Stimulated activated CD8-positive, alpha-beta memory T cell treated with anti-CD3 and anti-CD28 coated beads, Interleukin-2, amount 100 ng/mL, for 1 hour (primary cell): Measurements from ENCODE around the gene GRID1.
"Not testable (repeated sequence)": the region's sequence is repeated elsewhere in the genome, so short reads cannot be mapped to it uniquely, and the experiment has no call there.

ENCODE experiments used
- DNase-seq, 2 donors: peaks; one replicate each; pipeline ENCODE4 v3.0.0-alpha.2; 2020; ENCODE audit warnings: low read depth in 2 of 2

GRID1 gene

DNA sequence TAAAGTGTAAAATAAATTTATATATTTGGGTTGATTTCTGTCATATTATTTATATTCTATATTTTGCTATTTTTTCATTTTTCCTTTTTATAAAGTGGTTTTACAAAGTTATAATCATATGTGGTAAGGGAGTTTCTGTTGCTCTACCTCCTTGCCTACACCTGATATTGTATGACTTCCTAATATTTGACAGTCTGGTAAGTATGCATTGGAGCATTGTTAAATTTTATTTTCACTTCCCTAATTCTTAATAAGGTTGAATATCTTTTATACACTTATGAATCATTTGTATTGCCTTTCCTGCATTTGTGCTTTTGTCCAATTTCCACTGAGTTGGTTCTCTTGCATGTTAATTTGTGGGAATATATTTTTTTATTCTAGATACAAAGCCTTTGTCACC, 492.4 kb downstream of the GRID1 start:
- no peak for DNase-seq

DNA sequence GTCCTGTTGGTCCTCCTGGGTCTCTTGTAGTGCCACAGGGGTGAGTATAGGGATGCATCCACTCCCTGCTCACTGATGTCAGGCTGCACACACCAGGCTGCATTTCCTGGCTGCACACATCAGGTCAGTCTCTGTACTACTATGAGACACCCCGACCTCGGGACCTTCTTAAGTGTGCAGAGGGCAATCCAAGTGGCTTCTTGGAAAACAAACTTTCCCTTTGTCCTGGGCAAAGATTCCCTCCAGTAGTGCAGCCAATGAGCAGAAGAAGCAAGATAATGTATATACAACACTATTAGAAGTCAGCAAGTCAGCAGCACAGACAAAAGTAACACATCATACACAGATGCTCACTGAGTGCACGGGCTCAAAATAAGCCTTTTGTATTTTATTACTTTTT, 493.5 kb downstream of the GRID1 start:
- no peak for DNase-seq

DNA sequence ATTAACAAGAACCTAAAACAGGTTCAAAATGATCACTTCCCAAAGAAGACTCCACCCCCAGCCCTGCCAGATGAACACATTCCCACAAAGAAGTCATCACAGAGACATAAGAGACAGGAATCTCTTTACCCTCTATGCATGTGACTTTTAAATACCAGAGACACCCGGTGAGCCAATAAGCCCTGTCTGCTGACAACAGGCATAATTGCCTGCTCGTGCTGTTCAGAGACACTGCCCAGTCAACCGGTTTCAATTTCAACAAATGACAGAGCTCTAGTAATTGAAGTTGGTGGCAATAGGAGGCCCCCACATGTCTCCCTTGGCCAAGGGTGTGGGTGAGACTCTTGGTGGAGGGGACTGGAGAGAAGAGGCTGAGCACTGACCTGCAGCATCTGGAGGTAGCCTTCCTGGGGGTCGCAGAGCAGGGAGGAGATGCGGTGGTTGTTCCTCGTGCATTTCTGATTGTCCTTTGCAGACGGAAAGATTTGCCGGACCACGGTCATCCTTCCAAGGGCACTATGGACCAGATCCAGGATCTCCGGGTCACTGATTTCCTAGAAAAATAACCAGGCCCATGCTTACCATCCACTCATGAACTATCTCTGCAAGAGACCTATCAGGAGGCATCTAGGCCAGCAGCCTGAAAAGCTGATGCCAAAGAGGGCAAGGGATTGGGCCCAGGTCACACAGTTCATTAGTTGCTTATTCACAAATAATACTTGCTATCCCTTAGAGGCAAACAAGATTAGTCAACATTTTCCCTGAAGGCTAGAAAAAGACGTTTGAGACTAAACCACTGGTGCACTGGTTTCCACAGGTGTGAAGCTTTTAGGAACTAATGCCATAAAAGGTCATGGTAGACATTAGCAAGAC, 497.7 kb downstream of the GRID1 start:
- no peak for DNase-seq

DNA sequence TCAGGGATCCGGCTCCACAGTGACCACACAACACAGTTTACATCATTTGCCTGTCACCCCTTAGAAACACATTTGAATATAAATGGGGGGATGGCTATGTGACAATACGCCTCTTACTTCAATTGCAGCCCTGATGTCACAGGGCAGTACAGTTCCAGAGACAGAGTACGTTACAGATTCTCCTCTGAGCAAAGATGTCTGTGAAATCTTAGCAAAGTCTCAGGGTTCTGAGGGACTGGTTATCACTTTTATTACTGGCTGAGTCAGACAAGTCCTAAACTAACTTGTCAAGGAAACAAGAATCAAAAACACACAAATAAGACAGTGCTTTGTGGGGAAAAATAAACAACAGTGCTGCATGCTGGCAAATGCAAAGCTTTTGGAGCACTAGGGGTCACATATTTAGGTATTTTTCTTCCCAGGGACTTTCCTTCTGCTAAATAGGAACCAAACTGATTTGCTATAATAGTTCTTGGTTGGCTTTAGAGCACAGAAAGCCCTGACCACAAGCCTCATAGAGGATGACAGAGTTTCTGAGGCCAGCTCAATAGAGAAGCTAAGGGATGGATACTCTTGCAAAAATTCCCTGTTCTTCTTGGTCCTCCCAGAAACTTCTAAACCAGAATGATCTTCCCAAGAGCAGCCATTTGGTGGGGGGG, 501.6 kb downstream of the GRID1 start:
- no peak for DNase-seq

DNA sequence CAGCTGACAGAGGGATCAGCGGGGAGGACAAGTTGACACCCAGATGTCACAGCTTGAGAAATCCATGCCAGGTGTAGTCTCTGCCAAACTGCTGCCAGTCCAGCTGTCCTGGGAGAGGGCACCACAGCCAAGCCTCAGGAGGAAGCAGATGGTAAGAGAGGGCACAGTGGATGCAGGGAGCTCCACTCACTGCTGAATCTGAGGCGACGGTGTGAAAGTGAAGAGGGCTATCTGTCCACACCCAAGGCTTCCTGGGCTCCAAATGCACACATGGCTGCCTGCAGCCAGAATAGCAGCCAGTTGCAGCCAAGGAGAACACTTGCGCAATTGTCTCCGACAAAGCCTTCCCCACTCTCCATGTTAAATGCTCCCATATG, 502.4 kb downstream of the GRID1 start:
- no peak for DNase-seq

DNA sequence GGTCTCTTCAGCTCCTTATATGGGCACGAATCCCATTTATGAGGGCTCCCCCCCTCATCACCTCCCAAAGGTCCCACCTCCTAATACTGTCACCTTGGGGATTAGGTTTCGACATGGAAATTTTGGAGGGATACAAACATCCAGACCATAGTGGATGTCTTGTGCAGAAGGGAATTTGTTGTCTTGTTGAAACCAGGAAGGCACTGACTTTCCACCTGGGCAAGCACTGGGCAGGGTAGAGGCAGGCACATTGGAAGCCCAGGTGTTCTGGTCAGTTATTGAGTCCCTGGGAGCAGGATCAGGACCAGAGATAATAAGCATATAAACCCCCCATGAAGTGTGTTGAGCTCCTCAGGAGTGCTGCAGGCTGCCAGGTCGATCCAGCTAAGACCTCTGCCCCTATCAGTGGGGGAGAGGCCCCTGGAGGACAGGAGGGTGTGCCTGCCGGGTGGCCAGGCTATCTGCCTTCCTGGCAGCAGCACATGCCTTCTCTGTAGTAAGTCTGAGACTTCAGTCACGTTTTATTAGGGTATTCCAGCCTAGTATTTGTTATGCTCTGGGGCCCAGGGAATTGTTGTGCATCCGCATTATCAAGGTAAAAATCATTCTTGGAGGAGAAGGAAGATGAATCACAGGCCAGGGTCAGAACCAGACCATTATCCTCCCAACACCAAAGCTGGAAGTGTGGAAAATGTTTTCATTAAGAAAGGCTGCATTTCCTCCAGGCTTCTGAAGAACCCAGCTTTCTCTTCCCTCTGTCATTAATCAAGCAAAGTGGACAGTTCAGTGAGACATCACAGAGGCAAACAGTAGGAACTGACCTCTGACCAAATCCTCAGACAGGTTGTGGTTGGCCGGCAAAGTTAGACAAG, 503.1 kb downstream of the GRID1 start:
- no peak for DNase-seq

DNA sequence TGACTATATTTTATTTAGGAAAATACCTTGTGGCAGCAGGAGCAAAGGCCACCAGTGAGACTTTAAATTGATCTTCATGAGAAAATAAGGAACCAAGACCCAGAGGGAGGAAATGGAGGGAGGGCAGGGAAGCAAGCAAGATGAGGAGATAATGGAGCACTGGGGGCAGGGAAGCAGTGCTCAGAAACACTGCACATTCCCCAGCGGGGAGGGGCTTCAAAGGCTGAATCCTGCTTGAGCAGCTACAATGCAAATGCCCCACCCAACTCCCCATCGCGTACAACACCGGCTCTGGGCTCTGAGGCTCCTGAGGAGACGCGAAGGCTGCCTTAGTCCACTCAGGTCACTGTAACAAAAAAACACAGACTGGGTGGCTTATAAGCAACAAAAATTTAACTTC, 503.8 kb downstream of the GRID1 start:
- no peak for DNase-seq

DNA sequence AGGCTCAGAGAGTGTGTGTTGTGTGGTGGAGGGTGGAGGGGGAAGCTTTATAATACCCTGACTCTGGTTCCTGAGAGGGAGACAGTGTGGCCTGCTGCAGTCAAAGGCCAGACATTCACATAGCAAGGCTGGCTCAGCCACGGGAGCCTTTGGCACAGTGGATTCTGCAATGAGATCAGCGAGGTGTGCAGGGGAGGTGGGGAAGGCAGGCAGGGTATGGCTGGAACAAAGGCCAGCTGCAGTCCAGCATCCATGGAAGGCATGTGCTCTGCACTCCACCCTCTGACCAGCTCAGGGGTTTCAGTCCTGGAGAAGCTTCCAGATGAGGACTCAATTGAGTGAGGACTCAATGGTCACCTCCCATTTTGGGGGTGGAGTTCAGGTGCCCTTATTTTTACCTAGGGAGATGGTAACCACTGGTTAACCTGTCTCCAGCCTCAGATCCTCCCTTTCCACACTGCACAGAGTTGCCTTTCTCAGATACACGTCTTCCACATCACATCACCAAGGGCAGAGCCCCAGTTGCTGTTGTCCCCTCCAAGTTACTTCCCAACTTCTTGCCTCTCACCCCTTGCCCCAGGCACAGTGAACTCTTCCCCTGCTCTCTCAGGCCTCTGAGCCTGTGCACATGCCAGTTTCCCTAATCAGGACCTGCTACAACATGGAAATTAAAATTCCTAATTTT, 504.9 kb downstream of the GRID1 start:
- DNase-seq, result no peak

DNA sequence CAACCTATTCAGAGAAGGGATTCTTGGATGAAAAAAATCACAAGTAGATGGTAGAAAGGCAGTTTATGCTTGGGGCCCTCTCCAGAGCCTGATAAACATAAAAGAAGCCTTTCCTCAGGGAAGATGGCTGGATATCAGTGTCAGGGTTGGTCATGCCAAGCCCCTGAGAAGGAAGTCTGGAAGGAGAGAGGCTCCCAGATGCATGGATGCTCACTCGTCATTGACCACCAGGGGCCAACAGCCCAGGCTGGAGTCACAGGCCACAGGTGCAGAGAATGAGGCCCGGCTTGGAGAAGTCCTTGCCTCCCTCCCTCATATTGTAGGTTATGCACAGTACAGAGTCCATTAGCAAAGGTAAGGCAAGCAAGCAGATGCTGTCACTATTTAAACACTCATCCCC, 506.7 kb downstream of the GRID1 start:
- no peak for DNase-seq

DNA sequence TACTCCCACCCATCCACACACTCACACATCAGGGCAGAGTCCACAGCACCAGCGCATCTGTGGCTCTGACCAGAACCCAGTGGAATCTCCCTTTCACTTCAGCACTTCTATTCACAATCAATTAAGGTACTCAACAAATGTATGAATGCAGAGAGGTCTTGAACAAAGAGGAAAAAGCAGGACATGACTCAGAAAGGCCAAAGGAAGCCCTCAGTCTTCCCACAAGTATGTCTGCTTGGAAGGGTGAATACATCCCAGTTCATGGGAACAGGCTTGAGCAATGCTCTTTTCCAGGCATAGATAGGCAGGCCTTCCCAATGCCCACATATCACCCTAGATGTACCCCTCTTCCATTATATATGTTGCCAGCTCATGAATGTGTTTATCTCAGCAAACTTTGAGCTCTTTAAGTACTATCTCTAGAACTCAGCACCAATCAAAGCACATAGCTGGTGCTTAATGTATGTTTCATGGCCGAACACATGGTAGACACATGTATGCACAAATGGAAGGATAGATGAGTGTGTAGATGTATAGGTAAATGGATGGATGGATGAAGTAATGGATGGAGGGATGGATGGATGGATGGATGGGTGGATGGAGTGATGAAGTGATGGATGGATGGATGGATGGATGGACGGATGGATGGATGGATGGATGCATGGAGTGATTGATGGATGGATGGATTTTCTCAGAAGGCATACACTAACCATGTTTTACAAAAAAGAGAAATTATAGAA, 507.6 kb downstream of the GRID1 start:
- no peak for DNase-seq

DNA sequence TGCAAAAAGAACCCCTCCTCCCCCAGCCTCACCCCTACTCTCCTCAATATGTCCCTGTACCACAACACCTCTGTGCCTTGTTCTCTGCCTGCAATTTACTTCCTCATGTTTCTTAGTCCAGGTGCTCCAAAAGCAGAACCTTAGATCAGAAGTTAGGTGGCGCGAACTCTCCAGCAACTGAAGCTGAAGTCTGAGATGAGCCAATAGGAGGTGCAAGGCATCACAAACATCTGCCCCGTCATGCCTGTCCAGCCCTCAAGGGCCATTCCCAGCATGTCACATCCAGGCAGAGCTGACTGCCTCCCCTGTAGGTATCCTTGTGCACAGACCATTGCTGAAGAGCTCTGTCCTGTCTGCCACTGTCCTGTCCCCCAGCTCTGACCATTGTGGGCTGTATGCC, 508.8 kb downstream of the GRID1 start:
- no peak for DNase-seq

DNA sequence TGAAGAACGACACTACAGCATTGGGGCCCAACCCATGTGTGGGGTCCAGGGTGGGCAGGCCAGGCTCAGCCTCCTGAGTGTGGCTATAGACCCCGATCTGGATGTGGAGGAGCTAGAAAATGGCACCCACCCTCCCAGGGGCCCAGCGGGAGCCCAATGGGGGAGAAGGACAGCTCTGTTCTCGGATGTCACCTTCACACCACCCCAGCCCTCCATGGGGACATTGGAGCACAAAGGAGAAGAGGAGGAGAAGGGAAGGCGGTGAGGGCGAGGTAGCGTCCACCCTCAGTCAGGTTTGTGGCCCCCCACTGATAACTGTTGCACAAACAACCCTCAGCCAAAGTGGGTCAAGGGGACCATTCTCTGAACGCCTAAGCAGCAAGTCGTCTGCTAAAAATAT, 509.3 kb downstream of the GRID1 start:
- no peak for DNase-seq

DNA sequence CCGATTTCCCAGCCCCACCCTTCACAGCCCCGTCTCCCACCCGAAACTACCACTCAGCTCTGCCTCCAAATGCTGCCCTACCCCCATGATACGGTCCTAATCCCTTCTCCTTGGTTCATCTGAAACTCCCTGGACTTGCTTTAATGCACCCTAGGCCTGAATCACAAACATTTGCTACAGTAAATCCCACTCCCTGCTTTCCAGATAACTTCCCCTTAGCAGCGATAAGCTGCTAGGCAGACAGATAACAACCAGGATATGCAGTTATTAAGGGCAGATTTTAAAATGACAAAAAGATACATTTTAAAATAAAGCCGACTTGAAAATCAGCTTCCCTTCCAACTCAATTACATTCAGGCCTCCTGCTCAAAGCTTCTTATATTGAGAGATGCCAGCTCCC, 514.7 kb downstream of the GRID1 start:
- DNase-seq, result no peak

DNA sequence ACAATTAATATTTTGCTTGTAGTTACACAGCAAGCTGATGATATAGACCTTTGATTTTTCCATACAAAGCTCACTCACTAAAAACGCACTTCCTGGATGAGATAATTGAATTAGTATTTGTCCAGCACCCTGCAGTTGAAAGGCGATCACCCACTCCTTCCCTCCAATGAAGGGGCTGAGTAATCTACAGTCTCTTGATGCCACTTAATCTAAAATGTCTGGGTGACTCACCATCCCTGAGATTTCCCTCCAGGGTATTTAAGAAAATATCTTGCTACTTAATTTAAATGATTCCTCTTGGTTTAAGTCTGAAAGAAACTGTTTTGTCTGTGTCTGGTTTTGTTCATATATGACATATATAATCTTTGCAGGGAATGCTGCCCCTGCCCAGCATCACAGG, 515.3 kb downstream of the GRID1 start:
- DNase-seq, result no peak

DNA sequence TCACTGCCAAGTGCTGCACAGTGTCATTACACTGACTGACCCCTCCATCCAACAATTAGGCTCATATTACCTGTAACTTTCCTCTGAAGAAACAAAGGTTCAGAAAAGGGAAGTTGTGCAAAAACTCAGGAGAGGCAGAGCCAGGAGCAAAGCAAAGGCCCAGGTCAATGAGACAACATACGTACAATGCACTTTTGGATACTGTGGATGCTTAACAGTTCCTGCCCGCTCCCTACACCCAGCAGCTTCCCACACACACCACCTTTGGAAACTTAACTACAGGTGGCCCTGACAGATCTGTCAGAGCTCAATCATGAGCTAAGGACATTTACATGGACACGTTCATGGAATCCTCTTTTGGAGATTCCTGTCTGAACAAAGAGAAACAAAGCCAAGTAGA, 515.9 kb downstream of the GRID1 start:
- no peak for DNase-seq

DNA sequence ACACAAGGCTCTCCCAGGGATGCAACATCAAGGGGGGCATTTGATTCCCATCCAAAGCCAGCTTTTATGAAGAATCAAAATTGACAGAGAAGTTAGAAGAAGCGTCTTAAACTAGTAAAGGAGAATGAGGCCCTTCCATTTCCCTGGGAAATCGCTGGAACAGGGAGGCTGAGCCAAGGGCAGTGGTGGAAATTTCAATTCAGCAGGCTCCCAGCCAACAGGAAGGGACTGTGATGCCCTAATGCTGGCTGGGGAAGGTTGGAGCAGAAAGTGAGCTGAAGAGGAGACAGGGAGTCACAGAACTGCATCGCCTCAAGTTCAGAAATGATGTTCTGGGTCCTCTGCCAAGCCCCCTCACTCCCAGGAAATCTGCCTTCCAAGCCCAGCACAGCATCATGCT, 517.3 kb downstream of the GRID1 start:
- no peak for DNase-seq

DNA sequence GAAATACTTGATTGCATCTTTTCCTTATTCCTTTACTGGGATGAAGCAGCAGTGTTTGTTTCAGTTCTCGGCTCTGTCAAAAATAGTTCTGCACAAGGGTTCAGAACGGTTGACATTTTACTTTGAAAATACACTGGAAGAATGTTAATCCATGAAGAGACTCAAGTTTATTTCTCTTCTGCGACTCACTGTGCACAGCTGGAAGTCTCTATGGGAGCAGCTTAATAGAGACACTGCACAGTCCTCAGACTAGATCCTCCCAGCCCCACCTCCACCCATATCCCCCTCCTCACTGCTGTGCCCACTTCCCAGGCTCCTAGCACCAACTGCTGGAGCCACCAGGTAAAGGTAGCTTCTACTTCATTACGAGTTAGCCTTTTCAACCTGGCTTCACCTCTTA, 517.8 kb downstream of the GRID1 start:
- DNase-seq, result no peak

DNA sequence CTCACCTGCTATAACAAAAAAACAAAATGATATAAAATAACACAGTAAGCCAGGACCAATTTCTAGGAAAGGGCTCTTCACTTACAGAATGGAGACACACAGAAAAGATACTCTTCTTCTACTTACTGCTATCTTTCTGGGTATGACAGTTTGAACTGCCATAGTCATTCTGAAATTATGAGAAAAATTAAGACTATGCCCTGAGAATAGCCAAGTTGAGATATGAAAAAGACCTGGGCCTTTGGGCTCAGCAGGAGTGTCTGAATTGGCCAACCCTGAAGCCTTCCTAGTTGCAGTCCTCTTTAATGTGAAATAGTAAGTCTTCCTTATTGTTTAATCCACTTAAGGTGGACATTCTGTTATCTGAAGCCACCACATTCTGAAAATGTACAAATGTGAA, 519.5 kb downstream of the GRID1 start:
- DNase-seq, result no peak

DNA sequence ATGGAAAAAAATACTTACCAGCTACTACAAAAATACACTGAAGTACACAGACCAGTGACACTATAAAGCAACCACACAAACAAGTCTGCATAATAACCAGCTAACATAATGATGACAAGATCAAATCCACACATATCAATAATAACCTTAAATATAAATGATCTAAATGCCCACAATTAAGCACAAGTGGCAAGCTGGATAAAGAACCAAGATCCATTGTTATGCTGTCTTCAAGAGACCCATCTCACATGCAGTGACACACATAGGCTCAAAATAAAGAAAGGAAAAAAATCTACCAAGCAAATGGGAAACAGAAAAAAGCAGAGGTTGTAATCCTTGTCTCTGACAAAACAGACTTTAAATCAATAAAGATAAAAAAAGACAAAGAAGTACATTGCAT, 527.9 kb downstream of the GRID1 start:
- DNase-seq, result not testable (repeated sequence)

DNA sequence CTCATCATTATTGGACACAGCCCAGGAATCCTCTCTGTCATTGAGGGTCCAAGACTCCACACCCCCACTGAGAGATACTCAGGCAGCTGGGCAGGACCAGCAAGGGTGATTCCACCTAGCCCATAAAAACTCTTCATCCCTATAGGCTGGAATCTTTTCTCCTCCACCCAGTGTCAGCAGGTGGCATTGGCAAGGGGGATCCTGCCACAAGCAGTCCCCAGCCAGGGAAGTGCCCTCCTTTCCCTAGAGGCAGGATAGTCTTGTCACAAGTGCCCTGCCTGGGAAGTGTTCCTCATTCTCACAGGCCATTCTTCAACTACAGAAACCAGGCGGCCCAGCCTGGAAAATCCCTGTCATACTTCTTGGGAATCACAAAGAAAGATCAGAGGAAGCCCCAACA, 533.6 kb downstream of the GRID1 start:
- no peak for DNase-seq

DNA sequence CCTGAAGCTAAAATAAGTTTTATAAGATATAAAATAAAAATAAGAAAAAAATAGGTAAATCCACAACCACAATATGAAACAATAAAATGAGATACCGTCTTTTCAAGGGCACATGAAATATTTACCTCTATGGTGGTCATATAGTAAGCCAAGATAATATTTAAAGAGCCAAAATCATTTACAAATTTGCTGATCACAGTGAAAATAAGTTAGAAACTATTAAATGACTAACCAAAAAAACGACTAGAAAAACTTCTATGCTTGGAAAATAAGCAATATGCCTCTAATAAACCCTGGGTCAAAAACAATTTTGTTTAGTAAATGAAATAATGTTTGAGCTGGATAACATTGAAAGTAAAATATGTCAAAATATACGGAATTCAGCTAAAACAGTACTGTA, 535.2 kb downstream of the GRID1 start:
- DNase-seq, result no peak
